Liver (tissue), 9 donors: ENCODE measurements around the gene RILP. TPM values are rescaled to one million over a fixed set of nuclear protein-coding genes. Genes with fewer than 3 reads are reported as not detected.

Source experiments
- DNase-seq: peaks from one replicate; pipeline ENCODE4 v3.0.0-alpha.2; 2017; ENCODE audit warnings: low spot score
- H3K27ac ChIP-seq, 2 donors: one replicate each; pipeline ENCODE4 v1.7.0; 2013; ENCODE audit warnings: inconsistent platforms in 2 of 2, low read length in 2 of 2, control low read depth in 1 of 2, low read depth in 1 of 2, mild to moderate bottlenecking in 1 of 2
- H3K27me3 ChIP-seq, 4 donors: one replicate each; pipeline versions ENCODE4 v1.6.1 to v1.7.0; 2013; ENCODE audit warnings: low read length in 3 of 4, inconsistent platforms in 1 of 4, mild to moderate bottlenecking in 1 of 4, moderate library complexity in 1 of 4; ENCODE audit not compliant: control insufficient read depth in 4 of 4, insufficient read depth in 4 of 4
- H3K36me3 ChIP-seq, 4 donors: one replicate each; pipeline versions ENCODE4 v1.6.1 to v1.7.0; 2013; ENCODE audit warnings: low read length in 3 of 4, mild to moderate bottlenecking in 3 of 4, low read depth in 1 of 4, moderate library complexity in 1 of 4; ENCODE audit not compliant: control insufficient read depth in 4 of 4, insufficient read depth in 3 of 4
- H3K4me1 ChIP-seq, 4 donors: one replicate each; pipeline versions ENCODE4 v1.6.1 to v1.7.0; 2013; ENCODE audit warnings: low read length in 3 of 4, mild to moderate bottlenecking in 3 of 4, moderate library complexity in 1 of 4; ENCODE audit not compliant: control insufficient read depth in 4 of 4, insufficient read depth in 4 of 4
- H3K4me3 ChIP-seq, 3 donors: one replicate each; pipeline versions ENCODE4 v1.6.1 to v1.7.0; 2013; ENCODE audit warnings: low read length in 3 of 3, control low read depth in 1 of 3, low read depth in 1 of 3, mild to moderate bottlenecking in 1 of 3
- H3K9ac ChIP-seq, 2 donors: one replicate each; pipeline ENCODE4 v1.7.0; 2013; ENCODE audit warnings: low read length in 2 of 2, mild to moderate bottlenecking in 2 of 2, moderate library complexity in 2 of 2, control low read depth in 1 of 2, low read depth in 1 of 2
- H3K9me3 ChIP-seq, 4 donors: one replicate each; pipeline versions ENCODE4 v1.6.1 to v1.7.0; 2013; ENCODE audit warnings: low read length in 3 of 4; ENCODE audit not compliant: control insufficient read depth in 4 of 4
- FOXA1 ChIP-seq: IDR thresholded peaks from 2 replicates; pipeline ENCODE4 v1.6.1; 2016; ENCODE audit warnings: antibody characterized with exemption
- HNF4G ChIP-seq: IDR thresholded peaks from 2 replicates; pipeline ENCODE4 v1.6.1; 2016; ENCODE audit warnings: antibody characterized with exemption
- JUND ChIP-seq, 2 donors: IDR thresholded peaks; 2 replicates each; pipeline ENCODE4 v1.6.1; 2016; ENCODE audit warnings: antibody characterized with exemption in 2 of 2
- NR2F2 ChIP-seq: IDR thresholded peaks from 2 replicates; pipeline ENCODE4 v1.6.1; 2016; ENCODE audit warnings: antibody characterized with exemption
- RAD21 ChIP-seq, 2 donors: IDR thresholded peaks; 2 replicates each; pipeline ENCODE4 v1.6.1; 2016; ENCODE audit warnings: antibody characterized with exemption in 2 of 2, mild to moderate bottlenecking in 2 of 2
- RXRA ChIP-seq, 2 donors: IDR thresholded peaks; 2 replicates each; pipeline ENCODE4 v1.6.1; 2017 to 2018; ENCODE audit warnings: antibody characterized with exemption in 2 of 2, mild to moderate bottlenecking in 1 of 2
- SP1 ChIP-seq: IDR thresholded peaks from 2 replicates; pipeline ENCODE4 v1.6.1; 2018; ENCODE audit warnings: antibody characterized with exemption, mild to moderate bottlenecking
- YY1 ChIP-seq: IDR thresholded peaks from 2 replicates; pipeline ENCODE4 v1.6.1; 2016; ENCODE audit warnings: antibody characterized with exemption, mild to moderate bottlenecking
- WGBS: extraction: QIAGEN DNeasy Blood & Tissue Kit; methylation state at CpG from one replicate; pipeline ENCODE4 v1.1.7; 2013; 5-methylcytosine and 5-hydroxymethylcytosine counted together
- polyA plus RNA-seq, 2 donors: library from polyadenylated mRNA; stranded (reverse) in 1 of 2; unstranded in 1 of 2; fragments of 200-250 nt in 1 of 2; fragments of >200 nt in 1 of 2; fragmentation: Nextera tagmentation in 1 of 2; extraction: Ambion mirVana in 1 of 2; gene quantifications; one replicate each; pipeline versions ENCODE4 v1.2.1 to v1.2.3, GENCODE V29; 2013 to 2015
- total RNA-seq, 2 donors: library from RNA; depleted of rRNA; stranded (reverse); fragments of >200 nt; gene quantifications; one replicate each; pipeline ENCODE4 v1.2.3, GENCODE V29; 2014
- TF ChIP-seq, protein P1 (sequence below): IDR thresholded peaks from 2 replicates; pipeline ENCODE4 v1.6.1; 2016; ENCODE audit warnings: antibody characterized with exemption
- TF ChIP-seq, protein P2 (sequence below): IDR thresholded peaks from 2 replicates; pipeline ENCODE4 v1.6.1; 2016; ENCODE audit warnings: antibody characterized with exemption, mild to moderate bottlenecking
- donor health status: healthy.
- donor health status: healthy.
- donor health status: healthy.
- donor health status: healthy.
- donor health status: healthy.

The RILP gene
- total and polyA plus RNA-seq, 4 donors: 7.9 to 47.4 (median 22.5) TPM

DNA sequence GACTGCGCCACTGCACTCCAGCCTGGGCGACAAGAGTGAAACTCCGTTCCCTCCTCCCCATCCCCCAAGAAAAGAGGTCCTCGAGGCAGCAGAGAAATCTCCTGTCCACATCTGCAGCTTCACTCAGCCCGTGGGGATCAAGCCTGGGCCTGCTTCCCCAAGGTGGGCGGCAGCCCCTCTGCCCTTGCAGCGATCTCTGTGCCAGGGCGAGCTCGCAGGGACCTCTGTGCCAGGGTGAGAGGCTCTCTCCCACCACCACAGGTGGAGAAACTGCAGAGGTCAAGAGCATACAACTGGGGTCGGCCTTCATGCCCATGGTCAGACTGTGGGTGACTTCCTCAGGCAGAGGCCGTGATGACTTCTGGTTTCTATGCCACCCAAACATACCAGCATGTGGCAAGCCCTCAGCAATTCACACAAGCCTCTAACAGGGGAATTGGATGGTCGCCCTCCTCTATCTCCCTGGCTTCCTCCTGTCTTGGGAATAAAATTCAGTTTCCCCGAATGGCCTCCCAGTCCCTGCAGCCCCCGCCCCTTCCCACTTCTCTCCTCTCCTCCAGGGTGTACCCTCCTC is 26.5 kb downstream of the RILP start:
- WGBS: 94% methylated on average over 14 of the region's 14 CpGs
- Histone ChIP-seq H3K9ac (no peak overlapping the region), H3K36me3 (no peaks in the 10 kb centered on the region), H3K9me3 (no peaks in the 10 kb centered on the region), H3K4me3 (no peak overlapping the region), H3K27me3 (no peaks in the 10 kb centered on the region), H3K27ac (no peak overlapping the region), H3K4me1 (peaks cover 2 to 17% (median 9%) of the 10 kb centered on the region in 4 donors)
- no peak for DNase-seq
- TF ChIP-seq, protein P1, sequence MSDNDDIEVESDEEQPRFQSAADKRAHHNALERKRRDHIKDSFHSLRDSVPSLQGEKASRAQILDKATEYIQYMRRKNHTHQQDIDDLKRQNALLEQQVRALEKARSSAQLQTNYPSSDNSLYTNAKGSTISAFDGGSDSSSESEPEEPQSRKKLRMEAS: no peak
- no peak for TF ChIP-seq HNF4G
- no peak for TF ChIP-seq RAD21 (IDR thresholded peaks at IDR 0.05)
- TF ChIP-seq, protein P2, sequence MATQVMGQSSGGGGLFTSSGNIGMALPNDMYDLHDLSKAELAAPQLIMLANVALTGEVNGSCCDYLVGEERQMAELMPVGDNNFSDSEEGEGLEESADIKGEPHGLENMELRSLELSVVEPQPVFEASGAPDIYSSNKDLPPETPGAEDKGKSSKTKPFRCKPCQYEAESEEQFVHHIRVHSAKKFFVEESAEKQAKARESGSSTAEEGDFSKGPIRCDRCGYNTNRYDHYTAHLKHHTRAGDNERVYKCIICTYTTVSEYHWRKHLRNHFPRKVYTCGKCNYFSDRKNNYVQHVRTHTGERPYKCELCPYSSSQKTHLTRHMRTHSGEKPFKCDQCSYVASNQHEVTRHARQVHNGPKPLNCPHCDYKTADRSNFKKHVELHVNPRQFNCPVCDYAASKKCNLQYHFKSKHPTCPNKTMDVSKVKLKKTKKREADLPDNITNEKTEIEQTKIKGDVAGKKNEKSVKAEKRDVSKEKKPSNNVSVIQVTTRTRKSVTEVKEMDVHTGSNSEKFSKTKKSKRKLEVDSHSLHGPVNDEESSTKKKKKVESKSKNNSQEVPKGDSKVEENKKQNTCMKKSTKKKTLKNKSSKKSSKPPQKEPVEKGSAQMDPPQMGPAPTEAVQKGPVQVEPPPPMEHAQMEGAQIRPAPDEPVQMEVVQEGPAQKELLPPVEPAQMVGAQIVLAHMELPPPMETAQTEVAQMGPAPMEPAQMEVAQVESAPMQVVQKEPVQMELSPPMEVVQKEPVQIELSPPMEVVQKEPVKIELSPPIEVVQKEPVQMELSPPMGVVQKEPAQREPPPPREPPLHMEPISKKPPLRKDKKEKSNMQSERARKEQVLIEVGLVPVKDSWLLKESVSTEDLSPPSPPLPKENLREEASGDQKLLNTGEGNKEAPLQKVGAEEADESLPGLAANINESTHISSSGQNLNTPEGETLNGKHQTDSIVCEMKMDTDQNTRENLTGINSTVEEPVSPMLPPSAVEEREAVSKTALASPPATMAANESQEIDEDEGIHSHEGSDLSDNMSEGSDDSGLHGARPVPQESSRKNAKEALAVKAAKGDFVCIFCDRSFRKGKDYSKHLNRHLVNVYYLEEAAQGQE: no peak
- TF ChIP-seq SP1: no peak
- no peak for TF ChIP-seq YY1
- TF ChIP-seq NR2F2: no peak
- no peak for TF ChIP-seq FOXA1
- TF ChIP-seq JUND (IDR thresholded peaks at IDR 0.05): no peak

DNA sequence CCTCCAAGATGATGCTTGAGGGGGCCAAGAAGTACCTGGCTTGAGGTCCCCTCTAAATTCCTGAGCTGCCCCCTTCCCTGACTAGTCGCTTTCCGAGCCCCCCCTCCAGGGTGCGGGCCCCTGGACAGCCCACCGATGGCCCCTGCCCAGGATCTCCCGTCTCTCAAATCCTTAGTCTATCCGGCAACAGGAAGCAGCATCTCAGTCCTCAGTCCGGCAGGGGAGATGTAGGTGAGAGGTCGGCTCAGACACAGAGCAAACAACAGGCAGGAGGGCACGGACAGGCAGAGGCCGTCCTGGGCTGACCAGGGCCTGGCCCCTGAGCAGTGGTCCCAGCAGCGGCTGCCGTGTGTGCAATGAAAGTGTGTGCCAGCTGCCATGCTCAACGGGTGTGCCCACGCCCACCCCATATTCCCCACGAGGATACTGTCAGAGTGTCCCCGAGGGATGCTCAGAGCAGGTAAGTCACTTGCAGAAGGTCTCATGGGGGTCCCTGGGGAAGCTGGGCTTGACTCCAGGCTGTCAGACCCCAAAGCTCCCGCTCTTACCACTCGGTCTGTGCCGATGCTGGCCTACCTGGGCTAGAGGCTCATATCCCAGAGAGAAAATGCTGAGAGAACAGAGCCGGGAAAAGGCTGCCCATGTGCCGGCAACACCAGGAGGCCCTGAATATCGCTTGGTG is 28.3 kb downstream of the RILP start:
- H3K9ac ChIP-seq: no peak overlapping the region
- H3K27ac ChIP-seq: no peak overlapping the region
- peak; percentile 55 for DNase-seq
- peaks cover 0 to 4% (median 3%) of the 10 kb centered on the region in 4 donors for H3K4me1 ChIP-seq
- H3K36me3 ChIP-seq: peaks cover 0 to 3% (median 0%) of the 10 kb centered on the region in 4 donors
- WGBS: 58% methylated on average over 22 of the region's 22 CpGs
- H3K27me3 ChIP-seq: no peaks in the 10 kb centered on the region
- TF ChIP-seq SP1 (peak; percentile 63), RXRA (IDR thresholded peaks at IDR 0.05) (peak; percentile 27 to 42)
- TF ChIP-seq, protein P2: no peak
- H3K4me3 ChIP-seq: no peak overlapping the region
- no peaks in the 10 kb centered on the region for H3K9me3 ChIP-seq
